PC-9 (cell line): ENCODE measurements around the gene SLC23A1.

Experiments
- EZH2 ChIP-seq: fragments of 200-600 bp; sonication (generic); IDR thresholded peaks from 2 replicates; pipeline ENCODE4 v1.8.0; 2017; ENCODE audit warnings: antibody characterized with exemption, low read depth
- TF ChIP-seq, protein P1 (sequence below): fragments of 200-600 bp; sonication (generic); conservative IDR thresholded peaks from 2 replicates; pipeline ENCODE4 v1.6.1; 2017; ENCODE audit warnings: mixed run types, antibody characterized with exemption, mild to moderate bottlenecking, moderate library complexity

DNA sequence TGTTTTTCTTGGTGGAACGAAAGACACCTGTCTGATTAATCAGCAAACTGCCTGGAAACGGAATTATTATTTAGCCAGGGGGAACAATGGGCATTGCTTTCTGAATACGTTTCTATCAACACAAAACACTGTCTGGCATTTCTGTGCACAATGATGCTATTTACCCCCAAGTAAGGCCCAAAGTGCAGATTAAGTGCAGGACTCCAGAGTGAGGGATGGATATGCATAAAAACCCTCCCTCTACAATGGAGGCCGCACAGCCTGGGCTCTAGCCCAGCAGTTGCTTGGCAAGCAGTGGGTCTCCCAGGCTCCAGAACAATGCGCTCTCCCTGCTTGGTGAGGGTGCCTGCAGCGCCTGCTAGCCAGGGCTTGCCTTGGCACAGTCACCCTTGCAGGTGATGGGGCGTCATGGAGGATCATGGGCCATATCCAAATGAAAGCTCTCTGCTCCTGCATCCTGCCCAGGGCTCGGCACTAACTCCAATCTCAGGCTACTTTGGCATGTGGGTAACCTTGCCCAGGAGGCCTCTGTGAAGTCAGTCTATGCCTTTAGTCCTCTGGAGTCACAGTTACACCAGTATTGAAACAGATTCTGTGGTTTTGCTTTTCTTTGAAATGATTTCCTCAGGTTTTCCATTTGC, 32.2 kb upstream of the SLC23A1 start:
- no peak for TF ChIP-seq EZH2
- TF ChIP-seq, protein P1, sequence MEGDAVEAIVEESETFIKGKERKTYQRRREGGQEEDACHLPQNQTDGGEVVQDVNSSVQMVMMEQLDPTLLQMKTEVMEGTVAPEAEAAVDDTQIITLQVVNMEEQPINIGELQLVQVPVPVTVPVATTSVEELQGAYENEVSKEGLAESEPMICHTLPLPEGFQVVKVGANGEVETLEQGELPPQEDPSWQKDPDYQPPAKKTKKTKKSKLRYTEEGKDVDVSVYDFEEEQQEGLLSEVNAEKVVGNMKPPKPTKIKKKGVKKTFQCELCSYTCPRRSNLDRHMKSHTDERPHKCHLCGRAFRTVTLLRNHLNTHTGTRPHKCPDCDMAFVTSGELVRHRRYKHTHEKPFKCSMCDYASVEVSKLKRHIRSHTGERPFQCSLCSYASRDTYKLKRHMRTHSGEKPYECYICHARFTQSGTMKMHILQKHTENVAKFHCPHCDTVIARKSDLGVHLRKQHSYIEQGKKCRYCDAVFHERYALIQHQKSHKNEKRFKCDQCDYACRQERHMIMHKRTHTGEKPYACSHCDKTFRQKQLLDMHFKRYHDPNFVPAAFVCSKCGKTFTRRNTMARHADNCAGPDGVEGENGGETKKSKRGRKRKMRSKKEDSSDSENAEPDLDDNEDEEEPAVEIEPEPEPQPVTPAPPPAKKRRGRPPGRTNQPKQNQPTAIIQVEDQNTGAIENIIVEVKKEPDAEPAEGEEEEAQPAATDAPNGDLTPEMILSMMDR, result no peak
